Esophagus mucosa (tissue), 1 donor: Measurements from ENCODE around the gene PISD. TPM values are rescaled to one million over a fixed set of nuclear protein-coding genes. Genes with fewer than 3 reads are reported as not detected.

ENCODE experiments used
- total RNA-seq: library from RNA; stranded (reverse); gene quantifications from one replicate; pipeline ENCODE4 v1.2.4, GENCODE V29; 2023
- donor health status: DM: yes; HTN: yes; CAD: no.

Gene PISD
- total RNA-seq, 1 donor from 2014 or later: 20.2 TPM

Other genes starting within 250 kb of the PISD start
- gene EIF4ENIF1, start 172.4 kb downstream of the PISD start, total RNA-seq: 19.0 TPM
- 12.5 TPM for gene SFI1, start 165.7 kb downstream of the PISD start, total RNA-seq
- 36.9 TPM for gene PRR14L, start 87.9 kb upstream of the PISD start, total RNA-seq
- 17.7 TPM for gene DEPDC5, start 91.8 kb upstream of the PISD start, total RNA-seq